Vagina (tissue), 2 donors: ENCODE data around the gene PPM1G. TPM values are rescaled to one million over a fixed set of nuclear protein-coding genes. Genes with fewer than 3 reads are reported as not detected.

ENCODE experiments used
- DNase-seq, 2 donors: peaks; one replicate each; pipeline ENCODE4 v3.0.0-alpha.2; 2017; ENCODE audit errors: extremely low spot score in 2 of 2
- H3K27ac ChIP-seq: fragments of 200-600 bp; sonication (generic); one replicate; pipeline ENCODE4 v1.5.1; 2019
- H3K27me3 ChIP-seq: fragments of 200-600 bp; sonication (generic); one replicate; pipeline ENCODE4 v1.5.1; 2019
- H3K36me3 ChIP-seq, 2 donors: fragments of 200-600 bp; sonication (generic); one replicate each; pipeline ENCODE4 v1.5.1; 2017 to 2019
- H3K4me1 ChIP-seq: fragments of 200-600 bp; sonication (generic); one replicate; pipeline ENCODE4 v1.5.1; 2019
- H3K4me3 ChIP-seq, 2 donors: fragments of 200-600 bp; sonication (generic); 1 replicate in 1 of 2; 2 replicates in 1 of 2; pipeline ENCODE4 v1.5.1; 2016 to 2019
- H3K9me3 ChIP-seq: fragments of 200-600 bp; sonication (generic); one replicate; pipeline ENCODE4 v1.5.1; 2019
- CTCF ChIP-seq, 3 experiments: fragments of 450-650 bp in 2 of 3; fragments of 200-600 bp in 1 of 3; sonication (generic) in 1 of 3; IDR thresholded peaks; one replicate each; pipeline ENCODE4 v1.5.1; 2017 to 2019; ENCODE audit warnings: antibody characterized with exemption in 3 of 3, mild to moderate bottlenecking in 2 of 3, moderate library complexity in 2 of 3
- POLR2A ChIP-seq, 2 donors: fragments of 450-650 bp; IDR thresholded peaks; one replicate each; pipeline ENCODE4 v1.6.1; 2017; ENCODE audit warnings: antibody characterized with exemption in 2 of 2, mild to moderate bottlenecking in 2 of 2, moderate library complexity in 2 of 2
- POLR2AphosphoS5 ChIP-seq, 2 donors: sonication (generic); formaldehyde crosslinking; IDR thresholded peaks; one replicate each; pipeline ENCODE4 v1.9.0; 2017; ENCODE audit warnings: antibody characterized with exemption in 2 of 2, mild to moderate bottlenecking in 2 of 2, low read depth in 1 of 2; ENCODE audit not compliant: insufficient read depth in 1 of 2
- intact Hi-C: fragments of 100-400 bp; cut with DNase I; formaldehyde crosslinking; loops from one replicate; pipeline ENCODE4 v1.15.1; 2023
- total RNA-seq: library from RNA; depleted of rRNA; stranded (reverse); fragments of >200 nt; gene quantifications from one replicate; pipeline ENCODE4 v1.2.3, GENCODE V29; 2016

PPM1G gene
- total RNA-seq, 1 donor from 2014 or later = 45.4 TPM

GRCh38 chr2:27372937-27373336, 36.5 kb downstream of the PPM1G start:
- TF ChIP-seq POLR2A (IDR thresholded peaks at IDR 0.05) (no peak), POLR2AphosphoS5 (IDR thresholded peaks at IDR 0.05; ENCODE audit: insufficient read depth in 1 of 2, low read depth in 1 of 2) (no peak), CTCF (IDR thresholded peaks at IDR 0.05) (no peak)
- no peaks in the 10 kb centered on the region for H3K27me3 ChIP-seq
- no peaks in the 10 kb centered on the region for H3K9me3 ChIP-seq
- intact Hi-C loops = no loop called here
- H3K4me3 ChIP-seq = no peak overlapping the region
- H3K36me3 ChIP-seq = peaks cover 0 to 55% of the 10 kb centered on the region in 2 donors
- no peak for DNase-seq
- H3K4me1 ChIP-seq = peaks cover 36% of the 10 kb centered on the region
- H3K27ac ChIP-seq = no peak overlapping the region

- peak overlapping the region; percentile 83 for H3K27ac ChIP-seq
- TF ChIP-seq POLR2A (IDR thresholded peaks at IDR 0.05) (no peak), CTCF (IDR thresholded peaks at IDR 0.05) (no peak), POLR2AphosphoS5 (IDR thresholded peaks at IDR 0.05; ENCODE audit: insufficient read depth in 1 of 2, low read depth in 1 of 2) (no peak)
- no peaks in the 10 kb centered on the region for H3K27me3 ChIP-seq
- H3K9me3 ChIP-seq = no peaks in the 10 kb centered on the region
- intact Hi-C loops = no loop called here
- peak overlapping the region; percentile 79 to 91 for H3K4me3 ChIP-seq
- peaks cover 36% of the 10 kb centered on the region for H3K4me1 ChIP-seq
- no peak for DNase-seq
- peaks cover 0 to 55% of the 10 kb centered on the region in 2 donors for H3K36me3 ChIP-seq
Measured at GRCh38 chr2:27370816-27371620, 38.4 kb downstream of the PPM1G start.

- peak in 1 of 2 donors; percentile 100 for DNase-seq
- peaks cover 36% of the 10 kb centered on the region for H3K4me1 ChIP-seq
- H3K9me3 ChIP-seq = no peaks in the 10 kb centered on the region
- intact Hi-C loops = no loop called here
- peak within 1 kb of the TSS; percentile 83 for H3K27ac ChIP-seq
- H3K4me3 ChIP-seq = peak within 1 kb of the TSS; percentile 79 to 91
- peaks cover 0 to 55% of the 10 kb centered on the region in 2 donors for H3K36me3 ChIP-seq
- H3K27me3 ChIP-seq = no peaks in the 10 kb centered on the region
- TF ChIP-seq CTCF (IDR thresholded peaks at IDR 0.05) (peak; percentile 38 to 86 (median 59)), POLR2A (IDR thresholded peaks at IDR 0.05) (peak; percentile 16 to 44), POLR2AphosphoS5 (IDR thresholded peaks at IDR 0.05; ENCODE audit: insufficient read depth in 1 of 2, low read depth in 1 of 2) (peak; percentile 96 to 99)
Measured at GRCh38 chr2:27370026-27370815, 39.2 kb downstream of the PPM1G start, which contains the start of the genes EIF2B4 and SNX17. TSS of gene EIF2B4 (minus strand) at chr2:27370338. CDS start at chr2:27370314, 24 bp downstream. TSS of gene SNX17 (plus strand) at chr2:27370616. CDS start at chr2:27370744, 128 bp downstream.

- Histone ChIP-seq H3K4me1 (peaks cover 36% of the 10 kb centered on the region), H3K9me3 (no peaks in the 10 kb centered on the region), H3K36me3 (peaks cover 0 to 55% of the 10 kb centered on the region in 2 donors), H3K4me3 (peak overlapping the region; percentile 79 to 91), H3K27ac (peak overlapping the region; percentile 83), H3K27me3 (no peaks in the 10 kb centered on the region)
- intact Hi-C loops = no loop called here
- no peak for TF ChIP-seq CTCF (IDR thresholded peaks at IDR 0.05)
- TF ChIP-seq POLR2A (IDR thresholded peaks at IDR 0.05) = no peak
- no peak for TF ChIP-seq POLR2AphosphoS5 (IDR thresholded peaks at IDR 0.05; ENCODE audit: insufficient read depth in 1 of 2, low read depth in 1 of 2)
- DNase-seq = no peak
Measured at GRCh38 chr2:27369471-27370025, 39.8 kb downstream of the PPM1G start.
